HEK293 (cell line): ENCODE results near the gene EIF4G3.

Experiments used
- CTCF ChIA-PET: fragments of 350-600 bp; formaldehyde crosslinking; extraction: SDS; loops from one replicate; lab custom pipeline; 2021; ENCODE audit warnings: antibody characterized with exemption; lab: Yijun Ruan, JAX
- POLR2A ChIA-PET: fragments of 300-600 bp; formaldehyde crosslinking; extraction: SDS; loops from one replicate; lab custom pipeline; 2020; ENCODE audit warnings: antibody characterized with exemption, inconsistent platforms; lab: Yijun Ruan, JAX
- H3K27ac ChIP-seq: fragments of 200-500 bp; sonication (Bioruptor generic); 2 replicates; pipeline ENCODE4 v1.5.1; 2014; ENCODE audit warnings: low read depth, low read length, control low read depth, inconsistent platforms; ENCODE audit errors: extremely low read depth
- H3K36me3 ChIP-seq, 2 experiments: fragments of 200-500 bp in 1 of 2; sonication (Bioruptor generic) in 1 of 2; 1 replicate in 1 of 2; 2 replicates in 1 of 2; pipeline ENCODE4 v1.5.1; 2014 to 2017; ENCODE audit warnings: inconsistent platforms in 2 of 2, low read length in 2 of 2; ENCODE audit not compliant: control insufficient read depth in 2 of 2, insufficient read depth in 1 of 2
- H3K4me1 ChIP-seq: fragments of 200-500 bp; sonication (Bioruptor generic); 2 replicates; pipeline ENCODE4 v1.5.1; 2014; ENCODE audit warnings: mild to moderate bottlenecking, low read length, inconsistent platforms; ENCODE audit not compliant: control insufficient read depth, insufficient read depth
- H3K4me3 ChIP-seq: 2 replicates; pipeline ENCODE4 v1.5.1; 2011; ENCODE audit warnings: low read depth, mild to moderate bottlenecking, control low read depth, low read length, moderate library complexity
- H3K9me3 ChIP-seq: fragments of 200-500 bp; sonication (Bioruptor generic); 2 replicates; pipeline ENCODE4 v1.5.1; 2014; ENCODE audit warnings: low read depth, low read length, inconsistent platforms; ENCODE audit not compliant: control insufficient read depth, insufficient read depth
- ELK4 ChIP-seq: IDR thresholded peaks from 2 replicates; pipeline ENCODE4 v1.6.1; 2011; ENCODE audit warnings: mild to moderate bottlenecking, low read depth, low read length, borderline replicate concordance
- HIC1 ChIP-seq: fragments of 450-650 bp; formaldehyde crosslinking; IDR thresholded peaks from 2 replicates; pipeline ENCODE4 v1.5.1; 2016; ENCODE audit warnings: missing biosample characterization, missing genetic modification characterization
- MZF1 ChIP-seq: fragments of 450-650 bp; formaldehyde crosslinking; IDR thresholded peaks from 2 replicates; pipeline ENCODE4 v1.5.1; 2017; ENCODE audit warnings: missing biosample characterization, missing genetic modification characterization, borderline replicate concordance
- PATZ1 ChIP-seq: fragments of 450-650 bp; formaldehyde crosslinking; IDR thresholded peaks from 2 replicates; pipeline ENCODE4 v1.5.1; 2016; ENCODE audit warnings: missing biosample characterization, missing genetic modification characterization
- PRDM2 ChIP-seq: fragments of 450-650 bp; formaldehyde crosslinking; IDR thresholded peaks from 2 replicates; pipeline ENCODE4 v1.5.1; 2016; ENCODE audit warnings: missing biosample characterization, missing genetic modification characterization, borderline replicate concordance
- SCRT1 ChIP-seq: fragments of 450-650 bp; formaldehyde crosslinking; IDR thresholded peaks from 2 replicates; pipeline ENCODE4 v1.5.1; 2016; ENCODE audit warnings: missing biosample characterization, missing genetic modification characterization, borderline replicate concordance
- YY2 ChIP-seq: fragments of 450-650 bp; formaldehyde crosslinking; IDR thresholded peaks from 2 replicates; pipeline ENCODE4 v1.5.1; 2016; ENCODE audit warnings: missing biosample characterization, missing genetic modification characterization
- ZBTB10 ChIP-seq: fragments of 450-650 bp; formaldehyde crosslinking; IDR thresholded peaks from 2 replicates; pipeline ENCODE4 v1.5.1; 2016; ENCODE audit warnings: missing biosample characterization, missing genetic modification characterization
- ZIC2 ChIP-seq: fragments of 450-650 bp; formaldehyde crosslinking; IDR thresholded peaks from 2 replicates; pipeline ENCODE4 v1.5.1; 2016; ENCODE audit warnings: missing biosample characterization, missing genetic modification characterization
- ZNF19 ChIP-seq: fragments of 450-650 bp; formaldehyde crosslinking; IDR thresholded peaks from 2 replicates; pipeline ENCODE4; 2016; ENCODE audit warnings: missing biosample characterization, missing genetic modification characterization, low read depth
- ZNF335 ChIP-seq: fragments of 450-650 bp; formaldehyde crosslinking; conservative IDR thresholded peaks from 2 replicates; pipeline ENCODE4 v1.5.1; 2016; ENCODE audit warnings: missing biosample characterization, missing genetic modification characterization
- ZNF416 ChIP-seq: fragments of 450-650 bp; formaldehyde crosslinking; IDR thresholded peaks from 2 replicates; pipeline ENCODE4 v1.5.1; 2016; ENCODE audit warnings: missing biosample characterization, missing genetic modification characterization
- ZNF449 ChIP-seq: fragments of 450-650 bp; formaldehyde crosslinking; IDR thresholded peaks from 2 replicates; pipeline ENCODE4 v1.5.1; 2017; ENCODE audit warnings: missing biosample characterization, mild to moderate bottlenecking, missing genetic modification characterization, moderate library complexity
- ZNF510 ChIP-seq: fragments of 450-650 bp; formaldehyde crosslinking; IDR thresholded peaks from 2 replicates; pipeline ENCODE4 v1.5.1; 2018; ENCODE audit warnings: mild to moderate bottlenecking, missing genetic modification characterization, missing biosample characterization; ENCODE audit not compliant: insufficient replicate concordance
- ZNF558 ChIP-seq: fragments of 450-650 bp; formaldehyde crosslinking; IDR thresholded peaks from 2 replicates; pipeline ENCODE4 v1.5.1; 2016; ENCODE audit warnings: missing biosample characterization, missing genetic modification characterization
- ZNF561 ChIP-seq: fragments of 450-650 bp; IDR thresholded peaks from 2 replicates; pipeline ENCODE4 v1.5.1; 2018; ENCODE audit warnings: missing biosample characterization, missing genetic modification characterization, borderline replicate concordance
- ZNF747 ChIP-seq: fragments of 450-650 bp; formaldehyde crosslinking; IDR thresholded peaks from 2 replicates; pipeline ENCODE4 v1.5.1; 2016; ENCODE audit warnings: missing biosample characterization, missing genetic modification characterization
- ZSCAN16 ChIP-seq: fragments of 450-650 bp; formaldehyde crosslinking; IDR thresholded peaks from 2 replicates; pipeline ENCODE4 v1.5.1; 2016; ENCODE audit warnings: missing biosample characterization, missing genetic modification characterization

Gene EIF4G3

GRCh38 chr1:21175670-21176581, 771 bp downstream of the EIF4G3 start (continued):
- TF ChIP-seq ZNF449 (tag by site-specific recombination) (0 out of 2 replicates have a peak, but pooled peaks have one; percentile 41), PATZ1 (tag by site-specific recombination) (peak; percentile 67; the same call in 1 of the 2 replicates), ZNF416 (tag by site-specific recombination) (no peak), ZNF561 (tag by site-specific recombination) (peak; percentile 24; the same call in 1 of the 2 replicates), ZIC2 (tag by site-specific recombination) (peak; percentile 50)
- TF ChIP-seq, all 188 proteins: peak for 19

- H3K9me3 ChIP-seq = no peaks in the 10 kb centered on the region
- peak overlapping the region; percentile 99 for H3K27ac ChIP-seq
- H3K4me3 ChIP-seq = peak overlapping the region; percentile 93
- H3K36me3 ChIP-seq = peaks cover 2 to 27% of the 10 kb centered on the region in 2 experiments; a peak in 2 of 3 replicates
- ChIA-PET POLR2A (interaction anchor here (1.0 kb wide), 1 partner anchor 388 kb away, joined by 3 read pairs; the partner anchor contains the start of gene HP1BP3), CTCF (interaction anchor here (1.2 kb wide), 1 partner anchor 479 kb away, joined by 3 read pairs; no protein-coding TSS in a partner anchor)
- H3K4me1 ChIP-seq = peaks cover 7% of the 10 kb centered on the region; the same call in 1 of the 2 replicates
- TF ChIP-seq SCRT1 (tag by site-specific recombination) = no peak
- no peak for TF ChIP-seq ZBTB10
- TF ChIP-seq HIC1 (tag by site-specific recombination) = no peak
- no peak for TF ChIP-seq ZNF558 (tag by site-specific recombination)
- TF ChIP-seq ZNF747 (tag by site-specific recombination) = no peak
- TF ChIP-seq YY2 (tag by site-specific recombination) = no peak
- no peak for TF ChIP-seq PRDM2 (tag by site-specific recombination)
- no peak for TF ChIP-seq ZSCAN16 (tag by site-specific recombination)
- no peak for TF ChIP-seq ZNF19 (tag by site-specific recombination)
- no peak for TF ChIP-seq ZNF510 (tag by site-specific recombination)
- no peak for TF ChIP-seq ELK4
- no peak for TF ChIP-seq ZNF335
- TF ChIP-seq MZF1 (tag by site-specific recombination) = no peak
Observed at GRCh38 chr1:21175324-21175669, 1.4 kb downstream of the EIF4G3 start.
